Skeletal muscle cell (primary cell): ENCODE results near the gene PXYLP1.

Experiments
- DNase-seq: peaks from one replicate; pipeline ENCODE4 v3.0.0-alpha.2; 2010; ENCODE audit warnings: low read depth
- H3K4me3 ChIP-seq: 2 replicates; pipeline ENCODE4 v1.5.1; 2011; ENCODE audit warnings: low read depth, mild to moderate bottlenecking, control low read depth, low read length, moderate library complexity

The PXYLP1 gene

GRCh38 chr3:141246224-141246957, 14.8 kb downstream of the PXYLP1 start:
- DNase-seq = no peak

DNA sequence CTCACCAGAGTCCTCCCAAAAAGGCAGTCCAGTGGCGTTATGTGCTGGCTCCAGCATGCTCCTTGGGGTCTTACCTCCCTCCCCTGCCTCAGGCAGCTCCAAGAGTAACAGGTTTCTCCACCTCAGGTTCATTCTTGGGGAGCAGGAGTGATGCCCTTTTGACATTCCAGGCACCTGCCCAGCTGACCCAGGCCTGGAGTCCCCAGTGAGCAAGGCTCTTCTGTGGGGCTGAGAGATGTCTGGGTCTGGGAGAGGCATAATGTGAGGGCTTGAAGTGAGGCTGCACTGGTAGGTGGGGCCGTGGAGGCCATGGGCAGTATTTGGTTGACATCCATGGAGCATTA, 15.3 kb downstream of the PXYLP1 start:
- no peak for DNase-seq
- no peak overlapping the region for H3K4me3 ChIP-seq

More at GRCh38 chr3:141246224-141246957, 14.8 kb downstream of the PXYLP1 start:
- no peak overlapping the region for H3K4me3 ChIP-seq

- H3K4me3 ChIP-seq = no peak overlapping the region
- no peak for DNase-seq
Measured at GRCh38 chr3:141248064-141248463, 16.4 kb downstream of the PXYLP1 start.

- DNase-seq = no peak
- no peak overlapping the region for H3K4me3 ChIP-seq
Measured at GRCh38 chr3:141249041-141249440, 17.4 kb downstream of the PXYLP1 start.

GRCh38 chr3:141250342-141250741, 18.7 kb downstream of the PXYLP1 start:
- no peak for DNase-seq
- H3K4me3 ChIP-seq = no peak overlapping the region

DNA sequence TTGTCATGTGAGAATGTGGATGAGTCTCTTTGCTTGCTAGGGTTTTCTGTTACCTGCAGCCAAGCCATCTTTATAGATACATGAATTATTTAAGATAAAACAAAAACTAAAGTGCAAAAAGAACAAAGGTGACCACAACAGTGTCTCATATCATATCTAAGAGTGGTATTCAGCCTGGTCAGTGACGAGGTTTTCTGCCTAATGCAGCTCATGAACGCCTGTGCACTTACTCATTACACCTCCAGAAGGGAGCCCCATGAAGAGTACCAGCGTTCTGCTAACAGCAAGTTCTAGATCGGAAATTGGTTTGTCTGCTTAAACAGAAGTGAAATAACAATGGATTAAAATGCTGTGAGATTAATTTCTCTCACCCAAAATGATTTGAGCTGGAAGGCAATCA, 19.2 kb downstream of the PXYLP1 start:
- no peak for DNase-seq
- no peak overlapping the region for H3K4me3 ChIP-seq

DNA sequence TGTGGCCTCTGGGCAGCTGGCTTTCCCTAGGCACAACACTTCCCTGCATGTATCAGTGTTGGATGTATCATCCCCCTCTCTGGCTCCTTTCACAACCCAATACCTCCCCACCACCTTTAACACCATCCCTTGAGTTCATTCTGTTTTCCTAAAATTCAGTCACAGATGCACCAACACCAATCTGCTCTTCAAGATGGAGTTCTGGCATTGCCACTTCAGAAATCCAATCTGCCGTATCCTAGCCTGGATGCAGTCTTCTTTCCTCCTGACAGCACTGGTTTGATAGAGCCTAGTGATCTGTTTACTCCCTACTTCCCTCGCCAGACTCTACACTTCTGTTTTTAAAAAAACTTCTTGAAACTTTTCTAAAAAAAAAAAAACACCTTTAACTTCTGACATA, 21.7 kb downstream of the PXYLP1 start:
- H3K4me3 ChIP-seq = no peak overlapping the region
- DNase-seq = no peak

- no peak for DNase-seq
- H3K4me3 ChIP-seq = no peak overlapping the region
Measured at GRCh38 chr3:141253811-141254210, 22.2 kb downstream of the PXYLP1 start.

- H3K4me3 ChIP-seq = no peak overlapping the region
- DNase-seq = no peak
Measured at GRCh38 chr3:141255137-141255845, 23.7 kb downstream of the PXYLP1 start.

- no peak overlapping the region for H3K4me3 ChIP-seq
- DNase-seq = no peak
Measured at GRCh38 chr3:141255846-141256261, 24.2 kb downstream of the PXYLP1 start.

DNA sequence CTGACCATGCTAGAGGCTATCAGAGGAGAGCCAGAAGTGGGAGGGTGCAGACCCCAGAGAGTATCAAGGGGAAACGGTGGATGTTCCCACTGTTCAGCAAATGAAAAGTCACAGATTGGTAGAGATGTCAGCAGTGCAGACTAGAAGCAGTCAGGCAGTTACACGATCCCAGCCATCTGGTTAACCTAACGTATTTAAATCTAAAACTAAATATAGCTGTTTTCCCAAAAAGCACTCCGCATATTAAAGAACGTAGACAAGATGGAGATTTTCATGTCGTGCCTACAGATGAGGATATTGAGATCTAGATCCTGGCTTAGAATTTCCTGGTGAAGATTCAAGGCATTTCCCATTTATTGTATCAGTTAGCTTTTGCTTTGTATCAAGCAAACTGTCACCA, 25.2 kb downstream of the PXYLP1 start:
- no peak for DNase-seq
- no peak overlapping the region for H3K4me3 ChIP-seq

- no peak overlapping the region for H3K4me3 ChIP-seq
- no peak for DNase-seq
Measured at GRCh38 chr3:141257961-141258360, 26.3 kb downstream of the PXYLP1 start.

DNA sequence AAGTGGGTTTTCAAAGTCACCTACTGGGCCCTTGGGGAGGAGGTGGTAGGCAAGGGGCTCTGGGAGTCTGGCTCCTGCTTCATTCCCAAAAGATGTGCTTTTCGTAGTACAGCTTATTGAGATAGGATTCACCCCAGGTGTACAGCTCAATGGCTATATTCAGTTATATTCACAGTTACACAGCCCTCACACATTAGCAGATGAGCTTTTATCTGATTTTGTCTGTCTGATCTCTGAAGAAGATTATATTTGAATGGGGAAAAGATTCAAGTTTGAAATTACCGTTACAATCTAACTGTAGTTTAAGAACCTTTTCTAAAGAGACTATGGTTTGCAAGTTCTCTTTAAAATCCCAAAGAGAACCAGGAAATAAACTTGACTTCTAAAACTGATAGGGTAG, 27.3 kb downstream of the PXYLP1 start:
- DNase-seq = no peak
- no peak overlapping the region for H3K4me3 ChIP-seq

DNA sequence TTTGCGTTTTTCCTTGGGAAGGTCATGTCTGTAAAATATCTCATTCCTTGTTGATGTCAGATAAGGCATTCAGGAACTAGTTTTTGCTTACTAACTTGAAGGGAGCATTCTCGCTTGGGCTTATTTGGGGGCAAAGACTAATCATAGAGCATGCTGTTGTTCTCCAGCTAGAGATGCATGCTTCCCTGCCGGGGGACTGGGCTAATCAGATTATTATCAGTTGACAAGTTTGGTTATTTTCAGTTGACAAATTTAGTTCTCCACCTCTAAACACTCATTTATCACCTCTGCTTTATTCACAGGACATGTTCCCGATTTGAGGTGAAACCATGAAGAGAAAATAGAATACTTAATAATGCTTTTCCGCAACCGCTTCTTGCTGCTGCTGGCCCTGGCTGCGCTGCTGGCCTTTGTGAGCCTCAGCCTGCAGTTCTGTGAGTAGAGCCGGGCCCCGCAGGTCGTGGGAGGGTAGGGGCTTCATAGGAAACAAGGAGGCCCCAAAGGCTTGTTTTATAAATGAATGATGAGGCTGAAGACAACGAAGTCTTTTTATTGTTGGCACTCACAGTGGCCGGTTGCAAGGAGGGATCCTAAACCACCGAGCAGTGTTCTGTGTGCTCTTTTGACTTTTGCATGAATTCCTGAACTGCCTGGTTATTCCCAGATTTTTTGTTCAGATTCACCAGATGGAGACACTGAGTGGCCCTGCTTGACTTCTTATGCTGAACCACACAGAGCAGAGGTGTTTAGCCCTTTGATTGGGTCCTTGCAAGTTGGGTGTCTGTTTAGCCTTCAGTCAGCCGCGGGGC, 28.4 kb downstream of the PXYLP1 start:
- no peak for DNase-seq
- H3K4me3 ChIP-seq = no peak overlapping the region

GRCh38 chr3:141260630-141260927, 29.0 kb downstream of the PXYLP1 start:
- no peak for DNase-seq
- no peak overlapping the region for H3K4me3 ChIP-seq

DNA sequence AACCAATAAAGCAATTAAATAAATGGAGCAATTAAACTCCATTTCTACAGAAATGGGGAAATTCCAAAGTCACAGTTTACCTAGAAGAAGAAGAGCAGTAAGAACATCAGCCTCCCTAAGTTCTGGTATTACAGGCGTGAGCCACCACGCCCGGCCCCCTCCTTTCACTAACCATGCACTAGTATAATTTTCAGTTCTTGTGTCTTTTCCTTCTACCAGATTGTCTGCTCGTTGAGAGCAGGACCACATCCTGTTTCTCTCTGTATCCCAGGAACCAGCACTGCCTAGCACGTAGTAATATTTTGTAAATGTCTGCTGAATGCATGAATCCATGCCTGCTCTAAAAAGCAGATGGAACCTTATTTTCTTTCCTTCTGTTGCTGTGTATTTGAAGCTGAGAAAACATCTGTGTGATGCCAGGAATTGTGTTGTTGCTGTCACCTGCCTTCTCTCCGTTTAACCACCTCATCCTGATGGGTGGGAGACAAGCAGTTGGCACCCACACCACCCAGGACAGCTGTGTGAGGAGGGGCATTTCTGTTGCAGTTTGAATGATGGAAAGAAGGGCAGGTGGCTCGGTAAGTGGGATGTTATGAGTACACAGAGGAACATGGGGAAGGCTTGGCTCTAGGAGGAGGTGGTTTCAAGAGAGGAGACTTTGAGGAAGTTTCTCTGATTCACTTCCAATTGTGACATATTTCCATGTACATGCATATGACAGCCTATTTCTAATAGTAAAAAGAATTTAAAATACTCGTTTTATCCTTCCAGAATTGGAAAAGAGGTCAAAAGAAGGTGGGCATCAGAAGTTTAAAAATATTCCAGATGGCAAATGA, 30.1 kb downstream of the PXYLP1 start:
- no peak for DNase-seq

DNA sequence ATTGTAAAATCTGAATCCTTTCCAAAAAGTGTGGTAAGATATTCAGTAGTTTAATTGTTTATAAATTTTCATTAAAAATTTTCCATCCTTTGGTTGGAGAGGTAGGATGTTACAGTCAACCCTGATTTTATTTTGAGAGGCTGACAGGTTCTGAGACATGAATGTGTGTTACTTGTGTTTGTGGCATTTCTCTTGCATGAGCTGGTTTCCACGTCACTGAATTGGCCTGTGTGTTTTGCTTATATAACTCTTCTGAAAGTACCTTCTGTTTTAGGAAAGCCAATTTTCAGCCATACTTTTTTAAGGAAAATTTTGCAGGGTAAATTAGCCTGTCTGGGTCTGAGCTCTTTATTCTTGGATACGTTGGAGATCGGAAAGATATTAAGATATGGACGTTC, 30.7 kb downstream of the PXYLP1 start:
- H3K4me3 ChIP-seq = no peak overlapping the region
- no peak for DNase-seq

More for the DNA sequence above, 30.1 kb downstream of the PXYLP1 start:
- H3K4me3 ChIP-seq = no peak overlapping the region

DNA sequence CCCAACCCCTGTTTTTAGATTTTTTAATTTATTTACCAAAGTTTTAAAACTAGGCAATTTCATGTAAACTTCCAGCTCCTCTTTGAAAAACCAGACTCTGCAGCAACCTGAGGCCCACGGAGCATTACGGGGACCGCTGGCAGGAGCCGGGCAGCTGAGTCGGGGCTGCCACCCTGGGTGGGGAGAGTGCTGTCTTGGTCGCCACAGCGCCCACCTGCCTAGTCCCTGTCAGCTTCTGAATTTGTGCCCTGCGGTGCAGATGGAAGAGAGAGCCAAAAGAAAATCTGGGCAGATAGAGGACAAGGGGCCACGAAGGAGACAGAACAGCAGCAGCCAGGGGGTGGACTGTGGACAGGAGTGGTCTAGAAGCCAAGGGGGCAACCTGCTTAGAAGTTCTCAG, 34.6 kb downstream of the PXYLP1 start:
- no peak for DNase-seq

GRCh38 chr3:141266797-141267555, 35.4 kb downstream of the PXYLP1 start:
- H3K4me3 ChIP-seq = no peak overlapping the region
- no peak for DNase-seq

More for the DNA sequence above, 34.6 kb downstream of the PXYLP1 start:
- H3K4me3 ChIP-seq = no peak overlapping the region
